GM18502 (cell line): ENCODE data around the gene FOXP1.

Source experiments
- ATAC-seq: cut with Tn5 transposase; IDR thresholded peaks from one replicate; pipeline ENCODE4 v1.9.1; 2021; ENCODE audit warnings: mild to moderate bottlenecking; ENCODE audit not compliant: unreplicated experiment, poor library complexity

The FOXP1 gene

GRCh38 chr3:71318458-71318827, 265.1 kb downstream of the FOXP1 start:
- no peak for ATAC-seq

- no peak for ATAC-seq
Measured at GRCh38 chr3:71317749-71318457, 265.6 kb downstream of the FOXP1 start.

DNA sequence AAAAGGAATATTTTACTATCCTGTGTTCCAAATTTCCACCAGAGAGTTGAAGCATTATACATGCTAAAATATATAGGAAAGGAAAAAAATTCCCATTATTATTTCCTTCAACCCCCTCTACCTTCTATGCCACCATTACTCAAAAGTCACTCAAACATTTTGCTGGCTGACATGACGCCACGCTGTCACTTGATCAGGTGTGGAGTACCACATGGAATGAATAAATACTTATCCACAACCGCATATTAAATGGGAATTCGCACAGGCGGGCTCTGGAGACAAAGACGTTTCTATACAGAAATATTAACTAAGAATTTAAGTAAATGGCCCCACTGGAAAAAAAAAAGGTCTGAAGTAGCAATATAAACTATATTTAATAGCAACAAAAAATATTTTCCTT, 266.4 kb downstream of the FOXP1 start:
- no peak for ATAC-seq

GRCh38 chr3:71316066-71316777, 267.3 kb downstream of the FOXP1 start:
- ATAC-seq, result no peak

DNA sequence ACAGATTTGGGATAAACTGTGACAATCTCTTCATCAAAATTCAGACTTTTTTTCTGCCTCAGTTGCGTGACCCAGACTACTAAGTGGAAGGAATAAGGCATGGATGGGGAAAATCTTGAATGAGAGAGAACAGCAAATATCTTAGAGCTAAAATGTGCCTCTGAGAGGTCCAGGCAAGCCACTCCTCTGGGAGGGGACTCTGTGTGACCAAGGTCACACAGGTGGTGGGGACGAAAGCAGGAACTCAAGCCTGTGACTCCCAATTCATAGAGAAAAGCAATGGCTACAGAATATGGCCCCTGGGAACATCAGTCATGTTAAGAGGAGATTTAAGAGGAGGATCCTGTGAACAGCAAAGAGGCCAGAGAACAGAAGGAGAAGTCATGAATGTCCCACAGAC, 268.1 kb downstream of the FOXP1 start:
- no peak for ATAC-seq

GRCh38 chr3:71313844-71314243, 269.7 kb downstream of the FOXP1 start:
- ATAC-seq, result no peak

DNA sequence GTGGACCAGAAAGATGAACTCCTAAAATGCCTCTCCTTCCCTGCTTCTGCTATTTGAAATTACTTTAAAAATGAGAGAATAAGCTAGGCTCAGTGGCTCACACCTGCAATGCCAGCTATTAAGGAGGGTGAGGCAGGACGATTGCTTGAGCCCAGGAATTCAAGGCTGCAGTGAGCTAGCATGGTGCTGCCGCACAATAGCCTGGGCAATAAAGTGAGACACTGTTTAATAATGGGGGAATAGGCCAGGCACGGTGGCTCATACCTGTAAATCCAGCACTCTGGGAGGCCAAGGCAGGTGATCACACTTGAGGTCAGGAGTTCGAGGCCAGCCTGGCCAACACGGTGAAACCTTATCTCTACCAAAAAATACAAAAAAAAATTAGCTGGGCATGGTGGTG, 271.1 kb downstream of the FOXP1 start:
- no peak for ATAC-seq

GRCh38 chr3:71311661-71312046, 271.9 kb downstream of the FOXP1 start:
- ATAC-seq, result no peak

GRCh38 chr3:71310980-71311660, 272.4 kb downstream of the FOXP1 start:
- ATAC-seq, result no peak

DNA sequence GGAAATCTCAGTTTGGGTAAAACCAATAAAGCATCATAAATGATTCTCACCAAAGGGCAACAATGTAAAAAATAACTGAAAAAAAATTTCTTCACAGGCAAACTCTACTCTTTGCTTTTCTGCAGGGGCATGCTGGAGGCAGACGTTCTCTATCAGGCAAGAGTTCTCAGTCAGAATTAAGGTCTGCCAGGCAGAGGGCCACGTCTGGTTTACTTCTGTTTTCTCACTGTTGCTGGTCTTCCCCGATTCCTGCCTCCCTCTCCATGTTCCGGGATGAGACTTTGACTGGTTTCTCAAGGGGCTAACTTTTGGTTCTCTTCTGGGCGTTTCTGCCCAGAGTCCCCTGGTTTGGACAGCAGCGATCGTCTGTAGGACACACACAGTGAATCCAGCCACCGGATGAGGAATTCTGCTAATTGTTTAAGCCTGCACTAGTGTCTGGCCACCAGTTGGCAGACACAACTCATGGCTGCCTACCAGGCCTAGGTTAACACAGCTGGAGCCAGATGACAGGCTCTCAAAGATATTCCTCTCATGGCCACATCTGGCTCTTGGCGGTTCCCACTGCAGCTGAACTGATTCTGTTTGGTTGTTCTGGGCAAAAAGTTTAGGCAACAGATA, 273.1 kb downstream of the FOXP1 start:
- no peak for ATAC-seq

DNA sequence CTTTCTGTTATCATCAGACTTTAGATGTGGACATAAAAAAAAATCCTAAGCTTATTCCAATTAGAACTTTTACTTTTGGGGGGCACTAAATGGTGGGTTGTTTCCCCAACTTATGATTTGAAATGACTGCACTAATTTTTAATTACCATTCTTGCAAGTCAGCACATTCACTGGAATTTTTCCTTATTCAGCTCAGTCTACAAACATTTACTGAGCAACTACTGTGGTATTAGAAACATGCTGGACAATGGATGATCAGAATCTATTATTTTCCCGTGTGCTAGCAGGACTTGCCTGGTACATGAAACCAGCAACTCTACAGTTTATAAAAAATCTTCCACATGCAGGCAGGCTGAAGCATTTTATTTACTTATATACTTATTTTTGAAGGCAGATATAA, 273.6 kb downstream of the FOXP1 start:
- no peak for ATAC-seq

- no peak for ATAC-seq
Measured at GRCh38 chr3:71309342-71309741, 274.2 kb downstream of the FOXP1 start.

GRCh38 chr3:71308836-71309235, 274.7 kb downstream of the FOXP1 start:
- ATAC-seq, result no peak

DNA sequence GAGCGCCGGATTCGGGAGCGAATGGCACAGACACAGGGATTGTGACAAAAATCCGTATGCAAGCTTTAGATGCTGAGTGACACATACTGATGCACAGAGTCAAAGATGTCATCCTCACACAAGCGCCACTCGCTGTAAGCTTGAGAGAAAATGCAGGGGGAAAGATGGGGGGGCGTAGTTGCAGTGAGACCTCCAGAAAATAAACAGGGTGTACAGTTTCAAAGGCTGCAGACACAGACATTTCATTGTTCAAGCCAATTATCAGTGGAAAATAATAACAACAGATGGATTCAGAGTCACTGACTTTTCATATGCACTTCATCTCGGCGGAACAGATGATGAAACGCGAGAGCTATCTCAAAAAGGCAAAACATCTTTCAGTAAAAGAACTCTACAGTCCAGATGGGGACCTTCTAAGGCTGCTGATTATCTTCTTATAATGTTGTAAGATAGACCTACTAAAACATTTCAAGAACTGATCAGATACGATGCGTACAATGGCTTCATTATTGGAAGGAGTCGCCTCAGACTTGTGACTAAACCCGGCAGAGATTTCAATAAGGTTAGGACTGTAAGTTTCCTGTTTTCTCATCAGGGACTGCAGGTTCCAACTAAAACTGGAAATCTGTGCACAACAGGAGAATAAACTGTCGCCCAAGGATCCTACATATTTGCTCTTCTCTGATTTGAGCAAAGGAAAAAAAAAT, 275.4 kb downstream of the FOXP1 start:
- no peak for ATAC-seq

DNA sequence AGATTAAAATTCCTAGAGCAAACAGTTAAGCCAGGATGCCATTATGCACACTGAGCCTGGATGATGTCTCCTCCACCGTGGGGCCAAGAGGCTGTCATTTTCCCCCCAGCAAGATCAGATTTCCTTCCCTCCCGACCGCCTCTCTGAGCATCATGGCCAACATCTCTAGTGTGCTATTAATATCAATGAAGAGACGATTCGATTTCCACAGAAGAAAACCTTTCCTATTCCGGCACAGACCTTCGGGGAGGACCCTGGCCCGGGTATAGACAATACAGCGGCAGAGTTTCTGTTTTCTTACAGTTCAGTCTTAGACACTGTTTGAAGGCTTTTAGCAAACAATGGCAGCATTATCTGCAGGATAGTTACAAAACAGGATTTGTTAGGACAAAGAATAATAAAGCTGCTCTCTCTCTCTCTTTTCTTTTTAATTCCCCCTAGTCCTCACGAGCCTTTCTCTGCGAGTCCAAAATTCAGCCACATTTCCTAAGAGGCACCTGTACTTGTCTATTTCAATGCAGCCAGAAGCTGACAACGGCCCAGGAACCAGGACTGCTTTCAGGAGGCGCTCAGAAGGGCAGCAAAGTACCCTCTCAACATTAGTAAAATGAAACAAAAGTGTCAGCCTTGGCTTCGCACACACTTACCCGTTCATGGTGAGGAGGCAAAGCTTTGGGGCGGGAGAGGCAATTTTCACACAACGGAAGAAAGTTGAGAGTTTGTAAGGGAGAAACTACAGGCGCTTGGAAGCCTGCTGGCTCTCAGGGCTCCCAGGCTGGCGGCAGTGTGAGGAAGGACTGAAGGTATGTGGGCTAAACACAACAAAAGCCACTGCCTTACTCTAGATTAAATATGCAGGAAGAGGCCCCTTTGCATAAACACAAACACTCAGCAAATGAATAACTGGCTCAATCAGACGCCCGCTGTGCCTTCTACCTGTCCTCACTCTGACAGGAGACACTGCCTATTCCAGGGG, 278.0 kb downstream of the FOXP1 start:
- ATAC-seq, result no peak

DNA sequence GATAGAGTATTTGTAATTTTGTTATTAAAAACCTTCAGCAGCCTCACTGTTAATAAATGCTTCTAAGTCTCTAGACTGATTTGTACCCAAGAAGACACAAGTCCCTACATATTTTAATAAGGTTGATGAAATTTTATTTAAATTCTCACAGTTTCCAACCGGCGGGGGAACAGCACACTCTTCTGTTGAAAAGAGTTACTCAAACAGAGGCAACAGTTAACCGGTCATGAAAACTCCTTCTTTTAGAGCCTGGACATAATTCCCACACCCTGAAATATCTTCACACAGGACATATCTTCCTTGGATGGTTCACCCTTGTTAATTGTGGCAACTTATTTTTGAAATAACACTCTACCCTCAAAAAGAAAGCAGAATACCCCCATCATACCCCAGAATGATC, 278.8 kb downstream of the FOXP1 start:
- no peak for ATAC-seq

DNA sequence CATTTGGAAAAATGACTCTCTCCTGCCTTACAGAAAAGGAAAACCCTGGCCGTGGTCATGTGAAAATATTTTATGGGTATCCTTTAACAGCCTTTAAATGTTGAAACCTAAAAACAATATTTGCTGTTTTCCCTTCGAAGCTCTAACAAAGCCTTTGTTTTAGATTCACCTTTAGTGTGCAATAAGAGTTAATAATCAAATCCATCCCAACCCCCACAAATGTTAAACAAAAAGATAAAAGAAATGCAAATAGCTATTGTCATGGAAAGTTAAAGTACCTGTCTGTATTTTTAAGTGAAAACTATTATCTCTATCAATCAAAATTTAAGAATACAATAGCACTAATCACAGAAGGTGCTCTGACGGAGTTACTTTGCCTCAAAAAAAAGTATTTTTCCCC, 279.3 kb downstream of the FOXP1 start:
- no peak for ATAC-seq

- ATAC-seq, result no peak
Measured at GRCh38 chr3:71303627-71304200, 279.8 kb downstream of the FOXP1 start.

DNA sequence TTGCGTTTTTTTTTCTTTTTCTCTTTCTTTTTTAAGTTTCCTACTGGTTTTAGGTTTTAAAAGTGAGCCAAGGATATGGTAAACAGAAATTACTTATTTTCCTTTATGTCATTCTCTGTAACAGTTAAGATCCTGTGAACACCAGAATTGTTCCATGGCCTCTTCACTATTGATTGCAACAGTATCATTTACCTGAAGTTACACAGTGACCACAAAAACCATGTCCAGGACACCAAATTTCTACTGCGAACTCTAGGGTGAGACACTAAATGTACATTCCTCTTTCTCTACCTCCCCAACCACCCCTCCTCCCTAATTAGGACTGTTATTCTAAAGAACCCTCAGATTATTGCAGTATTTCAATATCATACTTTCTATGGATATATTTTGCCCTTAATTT, 280.9 kb downstream of the FOXP1 start:
- ATAC-seq, result no peak
